Kidney (tissue), 14 donors: Measurements from ENCODE around the gene CLIP4. TPM values are rescaled to one million over a fixed set of nuclear protein-coding genes. Genes with fewer than 3 reads are reported as not detected.

Experiments used
- DNase-seq, 5 donors: peaks; one replicate each; pipeline ENCODE4 v3.0.0-alpha.2; 2013 to 2020
- FAIRE-seq: peaks from 2 replicates; lab custom pipeline; 2012; peaks lifted over from hg19 to GRCh38; lab: Jason Lieb, UNC
- H3K27ac ChIP-seq, 2 donors: one replicate each; pipeline ENCODE4 v1.7.0; 2013; ENCODE audit warnings: low read depth in 2 of 2, low read length in 2 of 2, inconsistent platforms in 1 of 2
- H3K27me3 ChIP-seq: one replicate; pipeline ENCODE4 v1.7.1; 2013; ENCODE audit warnings: low read length, inconsistent platforms; ENCODE audit not compliant: control insufficient read depth, insufficient read depth
- H3K36me3 ChIP-seq, 3 donors: one replicate each; pipeline versions ENCODE4 v1.7.0 to v1.7.1; 2013; ENCODE audit warnings: low read length in 3 of 3, control low read depth in 1 of 3, inconsistent platforms in 1 of 3; ENCODE audit not compliant: insufficient read depth in 3 of 3, control insufficient read depth in 2 of 3
- H3K4me1 ChIP-seq, 3 donors: one replicate each; pipeline versions ENCODE4 v1.7.0 to v1.7.1; 2013; ENCODE audit warnings: low read length in 3 of 3, inconsistent platforms in 1 of 3, low read depth in 1 of 3; ENCODE audit not compliant: control insufficient read depth in 2 of 3, insufficient read depth in 2 of 3
- H3K4me3 ChIP-seq, 3 donors: one replicate each; pipeline versions ENCODE4 v1.7.0 to v1.8.1; 2013; ENCODE audit warnings: low read length in 3 of 3, control low read depth in 1 of 3, inconsistent platforms in 1 of 3
- H3K9ac ChIP-seq, 3 donors: one replicate each; pipeline versions ENCODE4 v1.7.0 to v1.7.1; 2013; ENCODE audit warnings: low read length in 3 of 3, control low read depth in 1 of 3, inconsistent platforms in 1 of 3
- H3K9me3 ChIP-seq, 3 donors: one replicate each; pipeline versions ENCODE4 v1.7.0 to v1.7.1; 2013; ENCODE audit warnings: low read length in 3 of 3, control low read depth in 1 of 3, inconsistent platforms in 1 of 3; ENCODE audit not compliant: control insufficient read depth in 2 of 3, insufficient read depth in 1 of 3
- intact Hi-C: fragments of 100-400 bp; cut with DNase I; formaldehyde crosslinking; loops from one replicate; pipeline ENCODE4 v1.11.1; 2022
- polyA plus RNA-seq: library from polyadenylated mRNA; stranded (reverse); fragments of 350-450 nt; fragmentation: Illumina TruSeq; extraction: RNeasy Lipid Tissue Mini Kit (QIAGEN cat#74804); gene quantifications from one replicate; pipeline ENCODE4 v1.2.3, GENCODE V29; 2014; ENCODE audit warnings: low read depth, low replicate concordance; ENCODE audit not compliant: insufficient read depth
- total RNA-seq: library from RNA; stranded (reverse); fragmentation: NEBNext Ultra II Directional; extraction: Animal tissue kit (Norgen Biotek cat#: 25700); gene quantifications from one replicate; pipeline ENCODE4 v1.2.1, GENCODE V29; 2021
- TF ChIP-seq, protein P1 (sequence below): IDR thresholded peaks from 3 replicates; pipeline ENCODE4 v1.5.1; 2012; ENCODE audit warnings: mild to moderate bottlenecking, moderate library complexity, borderline replicate concordance; ENCODE audit not compliant: insufficient read depth; ENCODE audit errors: extremely low read depth
- donor health status: control.
- donor health status: control.
- donor health status: control.
- donor health status: control.
- donor health status: control.
- donor health status: DM: yes; HTN: yes; CAD: no.
- donor health status: Normal renal cell carcinoma (clear cell type).

CLIP4 gene
- total and polyA plus RNA-seq, 2 donors from 2014 or later, result 7.8 to 18.1 TPM

DNA sequence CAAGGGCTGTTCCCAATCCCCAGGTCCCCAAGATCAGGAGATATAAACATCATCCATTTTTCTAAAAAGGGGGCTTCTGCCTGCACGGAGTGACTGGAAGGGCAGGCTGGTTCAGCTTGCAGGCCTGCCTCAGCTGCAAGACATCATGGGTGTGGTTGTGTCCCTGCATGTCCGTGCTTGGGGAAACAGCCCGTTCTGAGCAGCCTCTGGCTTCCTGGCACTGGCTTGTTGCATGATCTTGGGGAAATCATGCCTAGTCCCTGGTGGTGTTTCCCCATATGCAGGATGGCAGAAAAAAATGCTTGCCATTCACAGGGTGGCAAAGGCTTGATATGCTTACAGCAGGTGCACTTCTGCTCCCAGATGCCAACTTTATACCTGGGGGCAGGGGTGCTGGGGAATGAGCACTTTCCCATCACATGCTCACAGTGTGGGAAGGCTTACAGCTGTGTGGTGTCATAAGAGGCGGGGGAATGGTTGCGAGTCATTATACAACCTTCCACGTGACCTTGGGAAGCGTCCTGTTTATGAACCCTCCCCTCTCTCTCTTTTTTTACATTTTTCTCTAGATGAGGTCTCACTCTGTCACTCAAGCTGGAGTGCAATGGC lies 48.1 kb upstream of the CLIP4 start:
- DNase-seq (peak in 1 of 5 donors; percentile 18), FAIRE-seq (no peak)
- no peaks in the 10 kb centered on the region for H3K9me3 ChIP-seq
- H3K27me3 ChIP-seq, result no peaks in the 10 kb centered on the region
- H3K27ac ChIP-seq, result no peak overlapping the region
- peaks cover 0 to 6% (median 2%) of the 10 kb centered on the region in 3 donors for H3K4me1 ChIP-seq
- TF ChIP-seq, protein P1, sequence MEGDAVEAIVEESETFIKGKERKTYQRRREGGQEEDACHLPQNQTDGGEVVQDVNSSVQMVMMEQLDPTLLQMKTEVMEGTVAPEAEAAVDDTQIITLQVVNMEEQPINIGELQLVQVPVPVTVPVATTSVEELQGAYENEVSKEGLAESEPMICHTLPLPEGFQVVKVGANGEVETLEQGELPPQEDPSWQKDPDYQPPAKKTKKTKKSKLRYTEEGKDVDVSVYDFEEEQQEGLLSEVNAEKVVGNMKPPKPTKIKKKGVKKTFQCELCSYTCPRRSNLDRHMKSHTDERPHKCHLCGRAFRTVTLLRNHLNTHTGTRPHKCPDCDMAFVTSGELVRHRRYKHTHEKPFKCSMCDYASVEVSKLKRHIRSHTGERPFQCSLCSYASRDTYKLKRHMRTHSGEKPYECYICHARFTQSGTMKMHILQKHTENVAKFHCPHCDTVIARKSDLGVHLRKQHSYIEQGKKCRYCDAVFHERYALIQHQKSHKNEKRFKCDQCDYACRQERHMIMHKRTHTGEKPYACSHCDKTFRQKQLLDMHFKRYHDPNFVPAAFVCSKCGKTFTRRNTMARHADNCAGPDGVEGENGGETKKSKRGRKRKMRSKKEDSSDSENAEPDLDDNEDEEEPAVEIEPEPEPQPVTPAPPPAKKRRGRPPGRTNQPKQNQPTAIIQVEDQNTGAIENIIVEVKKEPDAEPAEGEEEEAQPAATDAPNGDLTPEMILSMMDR, result no peak
- no peaks in the 10 kb centered on the region for H3K36me3 ChIP-seq
- intact Hi-C loops, result no loop called here
- H3K9ac ChIP-seq, result no peak overlapping the region
- no peak overlapping the region for H3K4me3 ChIP-seq

DNA sequence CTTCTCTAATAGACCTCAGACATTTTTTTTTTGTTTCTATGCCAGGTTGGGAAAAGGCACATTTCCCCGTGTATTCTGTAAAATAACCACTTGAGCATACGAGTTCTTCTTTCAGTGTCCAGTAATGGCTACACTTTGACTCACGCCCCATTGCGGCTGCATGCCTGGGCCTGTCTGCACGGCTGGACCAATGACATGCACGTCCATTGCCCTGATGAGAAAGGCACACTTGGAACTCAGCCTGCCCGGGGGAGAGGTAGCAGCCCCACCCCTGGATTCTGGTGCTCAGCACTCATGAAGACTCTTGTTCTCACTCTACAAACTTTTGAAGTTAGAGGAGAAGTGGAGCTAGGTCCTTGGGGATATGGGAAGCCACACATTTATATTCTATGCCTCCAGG lies 46.7 kb upstream of the CLIP4 start:
- DNase-seq (peak in 1 of 5 donors; percentile 22), FAIRE-seq (no peak)
- Histone ChIP-seq H3K27me3 (no peaks in the 10 kb centered on the region), H3K27ac (no peak overlapping the region), H3K4me1 (peaks cover 0 to 6% (median 2%) of the 10 kb centered on the region in 3 donors), H3K4me3 (no peak overlapping the region), H3K9ac (no peak overlapping the region), H3K9me3 (no peaks in the 10 kb centered on the region), H3K36me3 (no peaks in the 10 kb centered on the region)
- TF ChIP-seq, protein P1, result no peak
- intact Hi-C loops, result no loop called here

DNA sequence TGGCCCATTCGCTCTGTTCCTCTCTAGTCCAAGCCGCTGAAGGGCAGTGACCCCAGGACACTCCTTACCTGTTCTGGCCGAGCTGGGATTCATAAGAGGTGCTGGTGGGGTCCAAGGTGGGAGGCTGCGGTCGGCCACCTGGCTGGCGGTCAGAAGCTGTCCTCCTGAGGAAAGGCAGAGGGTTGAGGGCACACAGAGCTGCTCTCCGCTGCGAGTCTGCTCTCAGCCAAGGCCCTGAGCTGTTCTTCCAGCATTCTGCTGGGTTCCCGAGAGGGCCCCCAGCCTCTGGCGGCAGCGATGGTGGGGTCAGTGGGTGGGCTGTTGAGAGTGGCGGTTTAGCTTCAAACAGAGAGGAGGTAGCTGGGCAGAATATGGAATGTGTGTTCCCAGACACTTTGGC lies 44.7 kb upstream of the CLIP4 start:
- Histone ChIP-seq H3K9ac (no peak overlapping the region), H3K9me3 (no peaks in the 10 kb centered on the region), H3K4me3 (no peak overlapping the region), H3K27ac (no peak overlapping the region), H3K36me3 (no peaks in the 10 kb centered on the region), H3K27me3 (no peaks in the 10 kb centered on the region), H3K4me1 (no peaks in the 10 kb centered on the region)
- intact Hi-C loops, result no loop called here
- DNase-seq, result peak in 2 of 5 donors; percentile 23 to 31
- TF ChIP-seq, protein P1, result no peak
- FAIRE-seq, result no peak
